Fibroblast of mammary gland (primary cell): ENCODE results near the gene SLC39A1.

Experiments used
- DNase-seq: peaks from one replicate; pipeline ENCODE4 v3.0.0-alpha.2; 2010; ENCODE audit warnings: low read depth
- H3K4me3 ChIP-seq: 2 replicates; pipeline ENCODE4 v1.5.1; 2011; ENCODE audit warnings: low read depth, mild to moderate bottlenecking, low read length, moderate library complexity; ENCODE audit not compliant: control insufficient read depth
- CTCF ChIP-seq: conservative IDR thresholded peaks from 2 replicates; pipeline ENCODE4 v1.5.1; 2011; ENCODE audit warnings: low read depth, low read length, inconsistent platforms; ENCODE audit not compliant: control insufficient read depth, insufficient read depth

SLC39A1 gene

GRCh38 chr1:153942766-153943549 lies 20.4 kb downstream of the SLC39A1 start:
- no peak for TF ChIP-seq CTCF

GRCh38 chr1:153941826-153942725 lies 21.3 kb downstream of the SLC39A1 start:
- no peak for TF ChIP-seq CTCF
- no peak overlapping the region for H3K4me3 ChIP-seq
- DNase-seq = no peak

More at GRCh38 chr1:153942766-153943549, 20.4 kb downstream of the SLC39A1 start:
- no peak for DNase-seq
- no peak overlapping the region for H3K4me3 ChIP-seq

GRCh38 chr1:153940756-153941155 lies 22.6 kb downstream of the SLC39A1 start:
- TF ChIP-seq CTCF = no peak
- H3K4me3 ChIP-seq = no peak overlapping the region
- no peak for DNase-seq

GRCh38 chr1:153939476-153939875 lies 23.9 kb downstream of the SLC39A1 start:
- H3K4me3 ChIP-seq = no peak overlapping the region
- no peak for DNase-seq
- TF ChIP-seq CTCF = no peak

- no peak overlapping the region for H3K4me3 ChIP-seq
- no peak for DNase-seq
- no peak for TF ChIP-seq CTCF
These were observed 24.3 kb downstream of the SLC39A1 start for GRCh38 chr1:153938996-153939395.

GRCh38 chr1:153937331-153937730 lies 26.0 kb downstream of the SLC39A1 start:
- TF ChIP-seq CTCF = no peak
- DNase-seq = no peak
- H3K4me3 ChIP-seq = no peak overlapping the region
